Measurements from ENCODE around the gene NMB.
"Not testable (repeated sequence)": the region's sequence is repeated elsewhere in the genome, so short reads cannot be mapped to it uniquely, and the experiment has no call there.

NMB gene, protein sequence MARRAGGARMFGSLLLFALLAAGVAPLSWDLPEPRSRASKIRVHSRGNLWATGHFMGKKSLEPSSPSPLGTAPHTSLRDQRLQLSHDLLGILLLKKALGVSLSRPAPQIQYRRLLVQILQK

DNA sequence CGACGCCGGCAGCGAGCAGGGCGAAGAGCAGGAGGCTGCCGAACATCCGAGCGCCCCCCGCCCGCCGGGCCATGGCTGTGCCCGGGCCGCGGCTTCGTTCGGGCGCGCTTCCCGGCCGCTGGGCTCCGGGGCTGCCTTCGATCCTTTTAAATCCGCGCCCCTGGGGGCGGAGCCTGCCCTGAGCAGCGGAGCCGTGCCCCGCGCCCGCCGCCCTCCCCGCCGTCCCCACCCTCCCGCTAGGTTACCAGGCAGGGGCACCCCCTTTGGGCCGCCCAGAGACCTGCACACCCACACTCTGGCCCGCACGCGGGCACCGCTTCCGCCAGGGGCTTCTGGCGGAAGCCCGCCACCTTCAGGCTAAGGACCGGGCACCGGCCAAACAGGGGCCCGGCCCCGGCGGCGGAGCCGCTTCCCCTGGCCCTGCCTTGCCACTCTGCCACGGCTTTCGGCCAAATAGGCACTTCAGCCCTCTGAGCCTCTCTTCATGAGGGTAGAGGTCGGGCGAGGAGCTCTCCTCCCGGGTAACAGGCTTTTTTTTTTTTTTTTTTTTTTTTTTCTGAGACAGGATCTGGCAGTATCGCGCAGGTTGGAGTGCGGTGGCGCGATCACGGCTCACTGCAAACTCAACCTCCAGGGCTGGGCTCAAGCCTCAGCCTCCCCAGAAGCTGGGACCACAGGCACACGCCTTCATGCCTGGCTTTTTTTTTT is at the start of gene NMB:
Gene NMB, minus strand, starts transcription at position 120 of the 708 bp plus-strand sequence. Its CDS starts 47 bp downstream, at position 73.
- DNase-seq (ENCODE audit: low spot score): peak; percentile 59

DNA sequence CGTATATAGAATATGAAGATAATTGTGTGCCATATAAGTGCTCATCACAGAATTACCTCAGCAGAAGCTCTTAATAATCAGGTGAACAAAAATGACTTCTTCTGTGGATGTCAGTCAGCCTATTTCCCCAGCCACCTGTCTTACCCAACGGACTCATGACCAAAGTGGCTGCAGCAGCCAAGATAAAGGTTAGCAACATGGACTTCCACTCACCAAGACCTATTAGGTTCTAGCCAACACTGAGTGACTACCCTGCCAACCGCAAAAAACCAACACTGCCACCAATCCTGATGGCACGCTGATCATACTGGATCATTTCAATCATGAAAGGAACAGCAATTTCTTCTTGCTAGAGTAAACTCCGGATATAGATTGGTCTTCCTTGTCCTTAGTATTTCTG is 45.8 kb upstream of the NMB start:
- no peak for DNase-seq (ENCODE audit: low spot score)

DNA sequence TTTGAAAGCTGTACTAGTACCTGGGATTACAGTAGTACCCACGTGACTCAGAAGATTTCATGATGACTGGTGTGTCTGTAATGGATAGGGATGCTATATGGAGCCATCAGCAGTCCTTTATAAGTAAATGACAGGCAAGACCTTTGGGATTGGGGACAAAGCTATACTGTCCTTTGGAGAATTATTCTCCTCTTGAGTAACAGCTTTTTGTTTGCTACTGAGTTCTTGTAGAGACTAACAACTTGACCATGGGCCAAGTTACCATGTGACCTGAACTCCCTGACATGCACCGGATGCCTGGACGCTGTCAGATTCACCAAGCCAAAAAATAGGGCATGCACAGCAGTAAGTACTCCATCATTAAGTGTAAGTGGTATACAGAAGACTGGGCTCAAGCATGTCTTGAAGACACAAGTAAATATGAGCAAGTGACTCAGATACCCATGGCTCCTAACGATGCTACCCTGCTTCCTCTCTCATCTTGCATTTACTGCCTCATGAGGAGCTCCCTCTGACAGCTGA is 45.0 kb upstream of the NMB start:
- DNase-seq (ENCODE audit: low spot score): peak; percentile 79

DNA sequence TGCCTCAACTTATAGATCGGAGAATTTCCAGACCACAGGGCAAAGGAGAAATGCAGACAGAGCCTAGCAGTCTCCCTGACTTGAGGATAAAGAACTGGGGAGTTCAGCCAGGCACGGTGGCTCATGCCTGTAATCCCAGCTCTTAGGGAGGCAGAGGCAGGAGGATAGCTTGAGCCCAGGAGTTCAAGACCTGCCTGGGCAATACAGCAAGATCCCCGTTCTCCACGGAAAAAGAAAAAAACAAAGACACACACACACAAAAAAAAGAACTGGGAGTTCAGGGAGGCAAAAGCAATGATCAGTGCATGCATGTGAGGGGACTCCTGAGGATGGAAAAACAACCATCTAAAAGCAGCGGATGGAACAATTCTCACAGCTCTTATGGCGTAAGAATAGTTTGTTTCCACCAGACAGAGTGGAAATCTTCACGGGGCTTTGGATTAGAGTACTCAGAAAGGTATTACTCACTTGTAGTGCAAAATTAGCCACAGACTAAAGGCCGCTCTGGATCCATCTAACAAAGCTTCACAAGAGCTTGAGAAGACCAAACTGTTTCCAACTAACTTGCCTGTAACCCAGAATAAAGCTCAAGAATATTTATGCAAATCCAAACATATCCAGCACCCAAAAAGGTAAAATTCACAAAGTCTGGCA is 41.7 kb upstream of the NMB start:
- DNase-seq (ENCODE audit: low spot score): no peak

DNA sequence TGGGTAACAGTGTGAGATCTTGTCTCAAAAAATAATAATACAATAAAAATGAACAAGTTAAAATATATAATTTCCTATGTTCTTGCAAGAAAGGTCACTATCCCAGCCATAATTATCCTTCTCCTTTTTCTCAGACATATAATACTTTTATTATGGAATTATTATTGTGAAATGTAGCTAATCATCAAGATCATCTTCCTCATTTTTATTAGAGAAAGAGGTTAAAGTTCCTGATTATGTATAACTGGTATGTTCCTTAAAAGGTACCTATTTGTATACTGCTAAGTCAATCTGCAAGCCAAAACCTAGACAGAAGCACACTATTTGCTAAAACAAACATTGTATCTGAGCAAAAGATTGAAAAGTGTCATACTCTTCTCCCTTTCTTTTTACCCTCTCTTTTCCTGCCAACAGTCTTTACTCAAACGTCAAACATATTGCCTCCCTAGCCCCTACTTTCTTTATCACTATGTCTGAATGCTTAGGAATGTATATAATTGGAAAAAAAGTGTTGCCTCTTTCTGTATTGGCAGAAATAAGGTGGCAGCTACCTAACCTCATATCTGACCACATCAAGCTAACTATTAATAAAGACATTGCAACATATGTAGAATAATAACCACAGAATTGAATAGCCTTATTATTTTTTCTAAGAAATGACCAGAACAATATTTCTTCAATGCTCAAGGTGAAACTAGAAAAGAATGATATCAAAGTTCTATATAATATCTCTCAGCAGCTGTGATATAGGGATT is 39.4 kb upstream of the NMB start:
- DNase-seq (ENCODE audit: low spot score): no peak

DNA sequence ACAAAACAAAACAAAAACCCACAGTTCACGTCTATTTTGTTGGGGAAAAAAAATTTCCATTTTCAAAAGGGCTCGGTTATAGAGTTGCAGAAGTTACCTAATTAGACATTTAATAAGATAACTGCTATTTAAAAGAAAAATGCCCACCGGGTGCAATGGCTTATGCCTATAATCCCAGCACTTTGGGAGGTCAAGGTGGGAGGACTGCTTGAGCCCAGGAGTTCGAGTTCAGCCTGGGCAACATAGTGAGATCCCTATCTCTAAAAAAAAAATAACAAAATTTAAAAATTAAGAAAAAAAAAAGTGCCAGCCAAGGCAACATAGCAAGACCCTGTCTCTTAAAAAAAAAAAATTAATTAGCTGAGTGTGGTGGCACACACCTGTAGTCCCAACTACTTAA is 38.8 kb upstream of the NMB start:
- DNase-seq (ENCODE audit: low spot score): no peak

DNA sequence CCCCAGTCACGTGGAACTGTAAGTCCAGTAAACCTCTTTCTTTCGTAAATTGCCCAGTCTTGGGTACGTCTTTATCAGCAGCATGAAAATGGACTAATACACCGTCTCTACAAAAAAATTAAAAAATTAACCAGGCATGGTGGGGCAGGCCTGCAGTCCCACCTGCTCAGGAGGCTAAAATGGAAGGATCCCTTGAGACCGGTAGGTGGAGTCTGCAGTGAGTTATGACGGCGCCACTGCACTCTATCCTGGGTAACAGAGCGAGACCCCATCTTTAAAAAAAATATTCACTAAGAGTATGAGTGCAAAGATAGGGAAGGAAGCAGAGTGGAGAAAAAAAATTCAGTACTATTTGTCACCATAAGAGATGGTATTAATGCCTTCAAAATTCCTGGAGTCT is 32.3 kb upstream of the NMB start:
- no peak for DNase-seq (ENCODE audit: low spot score)

DNA sequence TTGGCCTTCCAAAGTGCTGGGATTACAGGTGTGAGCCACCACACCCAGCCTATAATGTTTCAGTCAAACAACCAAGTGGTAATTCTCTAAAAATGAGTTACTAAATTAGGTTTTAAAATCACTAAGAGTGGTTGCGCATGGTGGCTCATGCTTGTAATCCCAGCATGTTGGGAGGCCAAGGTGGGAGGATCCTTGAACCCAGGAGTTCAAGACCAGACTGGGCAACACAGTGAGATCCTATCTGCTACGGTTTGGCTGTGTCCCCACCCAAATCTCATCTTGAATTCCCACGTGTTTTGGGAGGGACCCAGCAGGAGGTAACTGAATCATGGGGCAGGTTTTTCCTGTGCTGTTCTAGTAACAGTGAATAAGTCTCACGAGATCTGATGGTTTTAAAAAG is 31.9 kb upstream of the NMB start:
- no peak for DNase-seq (ENCODE audit: low spot score)

DNA sequence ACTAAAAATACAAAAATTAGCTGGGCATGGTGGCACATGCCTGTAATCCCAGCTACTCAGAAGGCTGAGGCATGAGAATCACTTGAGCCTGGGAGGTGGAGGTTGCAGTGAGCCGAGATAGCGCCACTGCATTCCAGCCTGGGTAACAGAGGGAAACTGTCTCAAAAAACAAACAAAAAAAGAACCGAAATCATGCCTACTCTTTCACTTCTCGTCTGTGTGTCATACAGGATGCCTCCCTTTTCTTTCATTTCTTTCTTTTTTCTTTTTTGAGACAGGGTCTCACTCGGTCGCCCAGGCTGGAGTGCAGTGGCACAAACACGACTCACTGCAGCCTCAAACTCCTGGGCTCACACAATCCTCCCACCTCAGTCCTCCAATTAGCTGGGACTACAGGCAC is 28.4 kb upstream of the NMB start:
- DNase-seq (ENCODE audit: low spot score): not testable (repeated sequence)

DNA sequence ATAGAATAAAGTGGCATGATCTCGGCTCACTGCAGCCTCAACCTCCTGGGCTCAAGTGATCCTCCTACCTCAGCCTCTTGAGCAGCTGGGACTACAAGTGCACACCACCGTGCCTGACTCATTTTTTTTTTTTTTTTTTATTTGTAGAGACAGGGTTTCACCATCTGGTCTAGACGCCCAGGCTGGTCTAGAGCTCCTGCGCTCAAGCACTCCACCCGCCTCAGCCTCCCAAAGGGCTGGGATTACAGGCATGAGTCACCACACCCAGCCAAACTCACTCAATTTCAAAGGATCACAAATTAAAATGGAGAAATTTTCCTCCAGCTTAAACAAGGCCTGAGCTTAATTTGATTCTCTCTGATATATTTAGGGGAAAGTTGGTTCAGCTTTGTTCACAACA is 27.3 kb upstream of the NMB start:
- no peak for DNase-seq (ENCODE audit: low spot score)

DNA sequence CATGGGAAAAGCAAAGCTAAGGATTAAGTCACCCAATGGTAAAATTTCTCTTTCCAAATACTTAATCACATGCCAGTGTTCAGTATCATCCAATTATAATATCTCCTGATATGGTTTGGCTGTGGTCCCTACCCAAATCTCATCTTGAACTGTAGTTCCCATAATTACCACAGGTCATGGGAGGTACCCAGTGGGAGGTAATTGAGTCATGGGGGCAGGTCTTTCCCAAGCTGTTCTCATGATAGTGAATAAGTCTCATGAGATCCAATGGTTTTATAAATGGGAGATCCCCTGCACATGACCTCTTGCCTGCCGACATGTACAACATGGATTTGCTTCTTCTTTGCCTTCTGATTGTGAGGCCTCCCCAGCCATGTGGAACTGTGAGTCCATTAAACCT is 26.1 kb upstream of the NMB start:
- no peak for DNase-seq (ENCODE audit: low spot score)

DNA sequence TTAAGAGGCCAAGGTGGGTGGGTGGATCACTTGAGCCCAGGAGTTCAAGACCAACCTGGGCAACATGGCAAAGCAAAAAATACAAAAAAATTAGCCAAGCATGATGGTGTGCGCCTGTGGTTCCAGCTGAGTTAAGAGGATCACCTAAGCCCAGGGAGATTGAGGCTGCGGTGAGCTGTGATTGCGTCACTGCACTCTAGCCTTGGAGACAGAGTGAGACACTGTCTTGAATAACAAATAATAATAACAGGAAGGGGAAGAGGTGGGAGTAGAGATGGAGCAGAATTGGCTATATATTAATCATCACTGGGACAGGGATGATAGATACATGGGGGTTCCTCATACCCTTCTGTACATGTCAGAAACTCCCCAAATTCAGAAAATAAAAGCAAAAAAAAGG is 23.8 kb upstream of the NMB start:
- no peak for DNase-seq (ENCODE audit: low spot score)

DNA sequence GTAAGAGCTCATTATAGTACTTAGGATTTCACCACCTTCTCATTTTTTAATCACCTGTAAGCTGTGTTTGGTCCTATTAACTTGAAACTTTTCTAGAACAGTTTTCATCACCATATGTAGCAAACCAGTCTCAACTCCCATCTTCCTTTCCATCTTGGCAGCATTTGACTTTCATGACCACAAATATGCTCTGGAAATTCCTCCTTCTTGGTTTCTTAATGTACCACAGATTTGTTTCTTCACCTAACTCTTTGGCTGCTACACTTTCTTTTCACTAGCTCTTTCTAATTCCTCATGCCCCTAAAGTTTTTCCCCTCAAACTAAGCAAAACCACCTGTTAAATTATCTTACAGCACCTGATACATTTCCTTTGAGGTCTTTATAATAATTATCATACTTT is 13.2 kb upstream of the NMB start:
- DNase-seq (ENCODE audit: low spot score): no peak

DNA sequence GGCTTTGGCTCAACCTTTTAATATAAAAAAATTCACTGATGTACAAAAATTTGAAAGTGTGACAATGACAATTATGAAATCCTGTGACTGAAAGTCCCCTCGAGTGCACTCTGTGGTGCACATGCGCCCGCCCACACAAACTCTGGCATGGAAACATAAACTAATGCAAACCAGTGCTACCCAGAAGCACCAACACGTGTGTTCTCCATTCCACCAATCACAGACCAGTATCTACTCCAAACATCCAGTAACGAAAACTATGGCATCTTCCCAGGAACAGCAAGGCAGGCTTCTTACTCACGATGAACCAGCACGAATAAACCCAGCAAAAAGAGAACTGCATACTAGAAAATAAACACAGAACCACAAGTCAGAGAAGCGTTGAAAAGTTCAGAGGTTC is 11.7 kb upstream of the NMB start:
- DNase-seq (ENCODE audit: low spot score): no peak

DNA sequence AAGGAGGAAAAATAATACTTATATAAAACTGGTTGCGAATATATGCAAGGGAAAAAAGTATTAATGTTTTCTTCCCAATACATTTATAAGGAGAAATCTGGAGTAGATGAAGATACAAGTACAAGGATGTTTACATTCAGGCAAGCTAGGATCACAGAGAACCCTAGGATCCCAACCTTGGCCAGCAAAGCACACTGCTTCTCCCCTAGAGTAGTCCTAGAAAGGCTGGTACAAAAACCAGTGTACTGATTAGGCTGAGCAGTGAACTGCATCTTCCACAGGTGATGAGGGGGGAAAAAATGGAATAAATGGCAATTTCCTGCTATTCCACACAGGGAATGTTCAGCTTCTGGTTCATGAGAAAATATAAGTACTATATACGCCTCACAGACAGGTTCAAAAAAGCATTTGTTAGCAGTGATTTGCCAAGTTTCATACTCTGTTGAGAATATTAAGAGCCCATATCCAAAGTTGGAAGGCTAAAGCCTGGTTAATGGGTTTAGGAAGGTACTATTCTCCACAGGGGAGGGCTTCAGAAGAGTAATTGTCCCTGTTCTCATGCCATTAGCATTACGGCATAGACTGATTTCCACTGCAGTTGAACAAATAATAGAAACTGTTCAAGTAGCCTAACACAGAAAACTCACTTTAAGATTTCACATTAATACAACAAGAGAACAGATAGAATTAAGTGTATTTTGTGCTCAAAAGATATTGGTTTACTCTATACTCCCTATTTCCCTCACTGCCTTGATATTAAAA is 10.4 kb upstream of the NMB start:
- no peak for DNase-seq (ENCODE audit: low spot score)

DNA sequence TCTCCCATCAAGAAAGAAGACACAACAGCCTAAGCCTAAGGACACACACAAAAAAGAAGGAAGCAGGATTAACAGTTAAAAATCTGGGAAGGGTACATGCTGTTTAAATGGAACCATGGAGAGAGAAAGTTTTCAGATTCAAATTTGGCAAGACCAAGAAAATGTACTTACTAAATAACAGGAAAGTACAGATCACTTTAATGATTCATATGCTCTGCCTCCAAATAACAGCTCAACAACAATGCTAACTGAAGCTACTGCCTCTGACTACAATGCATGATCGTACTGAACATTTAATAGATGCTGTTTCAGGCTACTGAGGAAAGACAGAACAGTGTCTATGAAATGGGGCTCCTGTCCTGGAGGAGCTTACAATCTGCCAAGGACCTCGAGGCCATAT is 8.4 kb upstream of the NMB start:
- no peak for DNase-seq (ENCODE audit: low spot score)

DNA sequence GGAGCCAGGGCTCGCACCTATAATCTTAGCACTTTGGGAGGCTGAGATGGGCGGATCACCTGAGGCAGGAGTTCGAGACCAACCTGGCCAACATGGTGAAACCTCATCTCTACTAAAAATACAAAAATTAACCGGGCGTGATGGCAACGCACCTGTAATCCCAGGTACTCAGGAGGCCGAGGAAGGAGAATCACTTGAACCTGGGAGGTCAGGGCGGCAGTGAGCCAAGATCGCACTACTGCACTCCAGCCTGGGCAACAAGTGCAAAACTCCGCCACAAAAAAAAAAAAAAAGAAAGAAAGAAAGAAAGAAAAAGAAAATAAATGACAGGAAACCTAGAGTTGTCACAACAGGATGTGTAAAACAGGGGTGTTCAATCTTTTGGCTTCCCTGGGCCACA is 3.0 kb upstream of the NMB start:
- DNase-seq (ENCODE audit: low spot score): no peak

DNA sequence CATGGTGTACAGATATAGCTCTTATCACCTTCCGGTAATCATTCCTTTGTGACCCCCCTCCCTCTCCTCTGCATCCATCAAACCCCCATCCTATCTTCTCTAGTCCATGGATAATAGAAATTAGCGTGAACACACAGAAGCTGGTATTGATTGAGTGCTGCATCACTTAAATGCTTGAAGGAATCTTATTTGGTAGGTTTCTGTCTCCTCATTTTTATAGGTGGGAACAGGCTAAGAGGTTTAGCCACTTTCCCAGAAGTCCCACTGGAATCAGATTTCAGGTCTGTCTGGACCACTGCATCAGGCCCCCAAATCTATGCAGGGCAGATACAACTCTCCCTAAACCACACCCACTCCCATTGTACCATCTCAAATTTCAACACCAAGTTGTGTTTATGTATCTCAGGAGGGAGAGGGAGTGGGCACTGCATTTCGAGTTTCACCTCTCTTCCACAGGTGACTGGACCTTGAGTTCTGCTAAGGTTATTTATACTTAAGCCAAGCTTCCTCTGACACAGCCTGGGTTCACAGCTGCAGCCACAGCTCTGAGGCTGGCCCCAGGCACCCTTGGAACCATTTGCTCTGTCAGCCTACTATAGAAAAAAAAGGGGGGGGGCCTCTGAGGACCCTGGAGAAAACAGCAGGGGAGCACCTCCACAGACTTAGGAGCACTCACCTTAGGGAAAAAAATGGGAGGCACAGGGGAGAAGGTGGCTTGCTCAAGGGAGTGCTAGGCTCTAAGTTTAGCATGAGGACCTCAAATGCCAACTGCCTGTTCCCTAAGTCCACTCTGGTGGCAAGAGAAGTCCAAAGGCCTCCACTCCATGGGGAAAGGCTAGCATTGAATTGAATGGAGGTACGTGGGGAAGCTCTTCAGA is 2.1 kb upstream of the NMB start:
- no peak for DNase-seq (ENCODE audit: low spot score)

DNA sequence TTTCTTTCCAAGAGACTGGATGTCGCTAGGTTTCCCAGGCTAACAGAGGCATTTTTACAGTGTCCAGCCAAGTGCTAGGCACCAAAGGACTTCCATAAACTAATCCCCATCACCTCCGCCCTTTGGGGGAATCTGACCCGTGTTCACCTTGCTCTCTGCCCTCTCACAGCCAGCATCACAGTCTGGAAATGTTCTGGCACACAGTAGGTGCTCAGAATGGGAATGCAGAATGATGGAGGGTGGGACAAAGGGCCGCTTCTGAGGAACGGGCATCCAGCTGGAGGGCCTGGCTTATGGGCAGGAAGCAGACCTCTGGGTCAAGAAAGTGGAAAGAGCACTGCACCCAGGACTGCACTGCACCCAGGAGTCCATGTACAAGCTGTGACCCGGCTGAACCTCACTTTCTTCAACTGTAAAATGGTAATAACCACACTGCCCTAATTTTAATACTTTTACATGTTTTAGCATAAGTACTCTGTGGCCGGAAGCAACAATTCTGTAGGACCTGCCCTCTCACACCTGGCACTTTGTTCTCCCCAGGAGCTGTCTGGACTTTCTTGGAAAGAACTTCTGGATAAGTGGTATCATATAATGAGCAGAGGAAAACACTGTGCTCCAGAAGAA is 901 bp upstream of the NMB start:
- no peak for DNase-seq (ENCODE audit: low spot score)

DNA sequence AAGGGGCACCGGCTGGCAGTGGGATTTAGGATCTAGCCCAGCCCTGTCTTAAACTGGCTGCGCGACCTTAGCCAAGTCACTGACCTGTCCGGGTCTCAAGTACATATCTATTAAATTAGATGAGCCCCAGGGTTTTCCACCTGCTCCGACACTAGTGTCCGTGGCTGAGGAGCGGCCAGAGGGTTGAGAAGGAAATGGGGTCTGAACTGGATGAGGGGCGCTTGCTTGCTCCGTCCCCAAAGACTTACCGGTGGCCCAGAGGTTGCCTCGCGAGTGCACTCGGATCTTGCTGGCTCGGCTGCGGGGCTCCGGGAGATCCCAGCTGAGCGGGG is 285 bp downstream of the NMB start:
- DNase-seq (ENCODE audit: low spot score): no peak

DNA sequence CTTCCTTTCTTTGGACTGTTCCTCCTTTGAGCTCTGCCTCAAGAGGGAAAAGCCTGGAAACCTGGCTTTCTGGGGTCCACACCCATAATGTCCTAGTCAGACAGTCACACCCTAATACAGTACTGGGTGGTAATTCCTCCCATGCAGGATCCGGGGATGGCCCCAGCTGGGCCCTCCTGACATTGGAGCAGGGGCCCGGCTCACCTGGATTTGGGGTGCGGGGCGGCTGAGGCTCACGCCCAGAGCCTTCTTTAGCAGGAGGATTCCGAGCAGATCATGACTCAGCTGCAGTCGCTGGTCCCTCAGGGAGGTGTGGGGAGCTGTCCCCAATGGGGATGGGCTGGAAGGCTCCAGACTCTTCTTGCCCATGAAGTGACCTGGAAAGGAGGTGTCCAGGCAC is 1.0 kb downstream of the NMB start:
- no peak for DNase-seq (ENCODE audit: low spot score)

All from pons (tissue), 1 donor.